ENCODE results near the gene ANP32A.
A peak's percentile ranks its signal among the peaks of the same experiment; 100 is the strongest.

The ANP32A gene

GRCh38 chr15:68819495-68820294, 1.0 kb downstream of the ANP32A start:
- peak; percentile 44 for DNase-seq

- no peak for DNase-seq
Observed at GRCh38 chr15:68818769-68819494, 1.8 kb downstream of the ANP32A start.

- peak; percentile 49 for DNase-seq
Observed at GRCh38 chr15:68818066-68818768, 2.5 kb downstream of the ANP32A start.

- DNase-seq: peak; percentile 70
Observed at GRCh38 chr15:68817304-68818065, 3.2 kb downstream of the ANP32A start.

GRCh38 chr15:68816795-68817303, 3.8 kb downstream of the ANP32A start:
- DNase-seq: no peak

GRCh38 chr15:68816158-68816557, 4.5 kb downstream of the ANP32A start:
- DNase-seq: no peak

GRCh38 chr15:68815598-68815997, 5.1 kb downstream of the ANP32A start:
- no peak for DNase-seq

- no peak for DNase-seq
Observed at GRCh38 chr15:68814596-68814995, 6.1 kb downstream of the ANP32A start.

GRCh38 chr15:68812597-68813431, 7.9 kb downstream of the ANP32A start:
- DNase-seq: no peak

- no peak for DNase-seq
Observed at GRCh38 chr15:68812069-68812468, 8.6 kb downstream of the ANP32A start.

- no peak for DNase-seq
Observed at GRCh38 chr15:68809517-68809916, 11.2 kb downstream of the ANP32A start.

- no peak for DNase-seq
Observed at GRCh38 chr15:68808770-68809169, 11.9 kb downstream of the ANP32A start.

GRCh38 chr15:68808091-68808490, 12.6 kb downstream of the ANP32A start:
- DNase-seq: no peak

GRCh38 chr15:68807249-68807648, 13.4 kb downstream of the ANP32A start:
- no peak for DNase-seq

- no peak for DNase-seq
Observed at GRCh38 chr15:68806220-68807060, 14.3 kb downstream of the ANP32A start.

- no peak for DNase-seq
Observed at GRCh38 chr15:68802373-68802772, 18.3 kb downstream of the ANP32A start.

- DNase-seq: no peak
Observed at GRCh38 chr15:68801572-68802148, 19.0 kb downstream of the ANP32A start.

- no peak for DNase-seq
Observed at GRCh38 chr15:68800875-68801274, 19.8 kb downstream of the ANP32A start.

GRCh38 chr15:68798346-68799094, 22.2 kb downstream of the ANP32A start:
- DNase-seq: no peak

All from effector CD8-positive, alpha-beta T cell (primary cell).